ACC112 (cell line): Measurements from ENCODE around the gene FURIN.

Experiments used
- H2AFZ ChIP-seq: fragments of 200-600 bp; sonication (generic); one replicate; pipeline ENCODE4 v1.6.0; 2017; ENCODE audit warnings: antibody characterized with exemption, low read length; ENCODE audit not compliant: unreplicated experiment
- H3K27ac ChIP-seq: fragments of 200-600 bp; sonication (generic); 2 replicates; pipeline ENCODE4 v1.5.1; 2014; ENCODE audit warnings: low read depth, mild to moderate bottlenecking, antibody characterized with exemption, low read length, moderate library complexity
- H3K27me3 ChIP-seq: fragments of 200-600 bp; sonication (generic); 2 replicates; pipeline ENCODE4 v1.6.1; 2014; ENCODE audit warnings: mild to moderate bottlenecking, antibody characterized with exemption, low read length, moderate library complexity, mixed read lengths; ENCODE audit not compliant: insufficient read depth
- H3K36me3 ChIP-seq: fragments of 200-600 bp; sonication (generic); 2 replicates; pipeline ENCODE4 v1.6.1; 2016; ENCODE audit warnings: mild to moderate bottlenecking, antibody characterized with exemption, low read length, moderate library complexity, mixed read lengths; ENCODE audit not compliant: insufficient read depth
- H3K4me1 ChIP-seq: fragments of 200-600 bp; sonication (generic); one replicate; pipeline ENCODE4 v1.6.1; 2016; ENCODE audit warnings: low read length, mixed read lengths; ENCODE audit not compliant: insufficient read depth, unreplicated experiment, control insufficient read depth
- H3K4me3 ChIP-seq: fragments of 200-600 bp; sonication (generic); 2 replicates; pipeline ENCODE4 v1.5.1; 2014; ENCODE audit warnings: mild to moderate bottlenecking, low read depth, low read length
- H3K79me2 ChIP-seq: fragments of 200-600 bp; sonication (generic); one replicate; pipeline ENCODE4 v1.6.0; 2016; ENCODE audit warnings: low read length; ENCODE audit not compliant: control insufficient read depth, unreplicated experiment, insufficient read depth

The FURIN gene

DNA sequence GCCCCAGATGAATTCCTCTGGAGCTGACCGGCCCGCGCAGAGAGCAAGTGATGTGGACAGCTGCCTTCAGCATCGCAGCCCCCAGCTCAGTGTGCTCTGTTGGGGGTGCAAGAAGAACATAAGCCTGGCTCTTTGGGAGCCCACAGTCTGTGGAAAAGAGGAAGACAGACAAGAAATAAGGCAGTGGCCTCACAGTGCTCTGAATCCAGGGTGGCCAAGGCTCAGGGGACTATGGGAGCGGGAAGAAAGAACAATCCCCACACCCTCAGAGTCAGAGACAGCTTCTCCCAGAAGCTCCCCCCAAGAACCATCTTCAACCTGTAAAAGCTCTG is 64.2 kb downstream of the FURIN start:
- no peaks in the 10 kb centered on the region for H3K36me3 ChIP-seq
- peak overlapping the region; percentile 39 for H2AFZ ChIP-seq
- H3K27me3 ChIP-seq, result no peaks in the 10 kb centered on the region
- H3K4me1 ChIP-seq, result peaks cover 28% of the 10 kb centered on the region
- no peak overlapping the region for H3K27ac ChIP-seq
- H3K79me2 ChIP-seq, result peaks cover 17% of the 10 kb centered on the region
- peak overlapping the region; percentile 91 for H3K4me3 ChIP-seq
